HepG2 (cell line): Measurements from ENCODE around the gene C16orf89. TPM values are rescaled to one million over a fixed set of nuclear protein-coding genes. Genes with fewer than 3 reads are reported as not detected.
A peak's percentile ranks its signal among the peaks of the same experiment; 100 is the strongest.

Source experiments
- AFF4 ChIP-seq: sonication (generic); formaldehyde crosslinking; IDR thresholded peaks from 2 replicates; pipeline ENCODE4 v1.4.0; 2020; ENCODE audit warnings: missing genetic modification reagents
- CEBPG ChIP-seq: IDR thresholded peaks from 2 replicates; pipeline ENCODE4 v1.6.1; 2016
- KAT8 ChIP-seq: IDR thresholded peaks from 2 replicates; pipeline ENCODE4 v1.6.1; 2016; ENCODE audit warnings: missing genetic modification reagents, missing compliant biosample characterization
- NR2C2 ChIP-seq: sonication (generic); formaldehyde crosslinking; IDR thresholded peaks from 2 replicates; pipeline ENCODE4 v1.4.0; 2020; ENCODE audit warnings: missing genetic modification reagents, mild to moderate bottlenecking, moderate library complexity, borderline replicate concordance
- NRL ChIP-seq: sonication (generic); formaldehyde crosslinking; IDR thresholded peaks from 2 replicates; pipeline ENCODE4 v1.5.0; 2020; ENCODE audit warnings: missing genetic modification reagents, mild to moderate bottlenecking, moderate library complexity, borderline replicate concordance
- PHF5A ChIP-seq: IDR thresholded peaks from one replicate; pipeline ENCODE4 v1.6.1; 2018; ENCODE audit warnings: low read depth, missing genetic modification reagents; ENCODE audit not compliant: unreplicated experiment
- SOX6 ChIP-seq, 2 experiments: fragments of 450-650 bp in 1 of 2; sonication (generic) in 1 of 2; formaldehyde crosslinking in 1 of 2; IDR thresholded peaks; 2 replicates each; pipeline versions ENCODE4 v1.4.0 to v1.6.1; 2017 to 2020; ENCODE audit warnings: antibody characterized with exemption in 1 of 2, mild to moderate bottlenecking in 1 of 2, missing genetic modification reagents in 1 of 2
- SP1 ChIP-seq, 2 experiments: fragments of 450-650 bp in 1 of 2; sonication (generic) in 1 of 2; formaldehyde crosslinking in 1 of 2; IDR thresholded peaks; 2 replicates each; pipeline versions ENCODE4 v1.4.0 to v1.6.1; 2016 to 2020; ENCODE audit warnings: missing genetic modification reagents in 1 of 2
- THYN1 ChIP-seq: sonication (generic); formaldehyde crosslinking; IDR thresholded peaks from 2 replicates; pipeline ENCODE4 v1.8.1; 2023; ENCODE audit warnings: low read depth, mild to moderate bottlenecking, moderate library complexity, missing genetic modification reagents, borderline replicate concordance
- ZBTB7B ChIP-seq: sonication (generic); formaldehyde crosslinking; IDR thresholded peaks from 2 replicates; pipeline ENCODE4 v1.4.0; 2020; ENCODE audit warnings: missing genetic modification reagents
- ZNF24 ChIP-seq: fragments of 450-650 bp; IDR thresholded peaks from 2 replicates; pipeline ENCODE4 v1.6.1; 2017; ENCODE audit warnings: antibody characterized with exemption, mild to moderate bottlenecking
- ZNF350 ChIP-seq: sonication (generic); formaldehyde crosslinking; IDR thresholded peaks from 2 replicates; pipeline ENCODE4 v1.4.0; 2020; ENCODE audit warnings: mild to moderate bottlenecking, low read depth, missing genetic modification reagents, borderline replicate concordance
- ZNF407 ChIP-seq: sonication (generic); formaldehyde crosslinking; IDR thresholded peaks from one replicate; pipeline ENCODE4 v1.5.1; 2020; ENCODE audit warnings: mild to moderate bottlenecking, missing genetic modification reagents; ENCODE audit errors: not compliant biosample characterization
- ZNF501 ChIP-seq: sonication (generic); formaldehyde crosslinking; IDR thresholded peaks from 2 replicates; pipeline ENCODE4 v1.5.1; 2020; ENCODE audit warnings: mild to moderate bottlenecking, moderate library complexity, missing genetic modification reagents
- ZNF580 ChIP-seq: IDR thresholded peaks from 2 replicates; pipeline ENCODE4 v1.6.1; 2016; ENCODE audit warnings: low read depth, borderline replicate concordance
- ZNF589 ChIP-seq: sonication (generic); formaldehyde crosslinking; conservative IDR thresholded peaks from 2 replicates; pipeline ENCODE4 v1.8.0; 2022; ENCODE audit warnings: mild to moderate bottlenecking, moderate library complexity, missing genetic modification reagents
- ZNF672 ChIP-seq: sonication (generic); formaldehyde crosslinking; IDR thresholded peaks from 2 replicates; pipeline ENCODE4 v1.8.1; 2022; ENCODE audit warnings: missing genetic modification reagents
- polyA plus RNA-seq, 8 experiments: library from polyadenylated mRNA; depleted of rRNA in 3 of 8; stranded (reverse) in 7 of 8; unstranded in 1 of 8; fragments of >200 nt; fragmentation: Illumina TruSeq in 4 of 8; extraction: Trizol in 4 of 8; gene quantifications; 2 replicates each; pipeline versions ENCODE4 v1.2.1 to v1.2.3, GENCODE V29; 2011 to 2016; ENCODE audit warnings: low read depth in 4 of 8, missing spikeins in 1 of 8, mixed read lengths in 1 of 8; ENCODE audit not compliant: insufficient read depth in 1 of 8
- total RNA-seq, 5 experiments: library from RNA; depleted of rRNA; stranded (reverse); fragments of >200 nt; fragmentation: Illumina TruSeq; extraction: Trizol; gene quantifications; 2 replicates each; pipeline ENCODE4 v1.2.3, GENCODE V29; 2016; ENCODE audit warnings: low read depth in 1 of 5

The C16orf89 gene
- total and polyA plus RNA-seq, 2 of the 13 experiments (the other 11 are each of a cell fraction or from before 2014, with no cell fraction given): 1.9 to 3.4 TPM

GRCh38 chr16:5042574-5043171 lies 23.1 kb downstream of the C16orf89 start (continued):
- TF ChIP-seq ZBTB7B (CRISPR knock-in tag) (0 out of 2 replicates have a peak, but pooled peaks have one; percentile 28), ZNF350 (CRISPR knock-in tag) (no peak), PHF5A (no peak), ZNF580 (CRISPR knock-in tag) (no peak), ZNF672 (no peak), CEBPG (no peak), ZNF589 (CRISPR knock-in tag) (no peak), ZNF24 (no peak), AFF4 (CRISPR knock-in tag) (no peak), NRL (CRISPR knock-in tag) (no peak), ZNF407 (CRISPR knock-in tag) (no peak), THYN1 (CRISPR knock-in tag) (no peak), SP1 (IDR thresholded peaks at IDR 0.05) (no peak), SP1 (CRISPR knock-in tag; IDR thresholded peaks at IDR 0.05) (no peak), SOX6 (IDR thresholded peaks at IDR 0.05) (no peak), SOX6 (CRISPR knock-in tag; IDR thresholded peaks at IDR 0.05) (no peak), KAT8 (CRISPR knock-in tag) (no peak), NR2C2 (CRISPR knock-in tag) (no peak), ZNF501 (CRISPR knock-in tag) (0 out of 2 replicates have a peak, but pooled peaks have one; percentile 48)
